CD4-positive, alpha-beta T cell treated with Interleukin-15 for 1 hour (primary cell): ENCODE measurements around the gene ZIM2.

Source experiments
- DNase-seq: peaks from one replicate; pipeline ENCODE4 v3.0.0-alpha.2; 2020

ZIM2 gene

DNA sequence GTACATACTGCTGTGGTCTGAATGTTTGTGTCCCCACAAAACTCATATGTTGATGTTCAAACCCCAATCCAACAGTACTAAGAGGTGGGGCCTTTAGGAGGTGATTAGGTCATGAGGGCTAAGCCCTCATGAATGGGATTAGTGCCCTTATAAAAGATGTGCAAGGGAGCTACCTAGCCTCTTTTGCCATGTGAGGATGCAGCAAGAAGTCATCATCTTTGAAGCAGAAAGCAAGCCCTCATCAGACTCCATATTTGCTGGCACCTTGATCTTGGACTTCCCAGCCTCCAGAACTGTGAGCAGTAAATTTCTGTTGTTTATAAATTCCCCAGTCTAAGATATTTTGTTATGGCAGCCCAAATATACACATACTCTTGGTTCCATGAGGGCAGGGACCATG is 33.9 kb downstream of the ZIM2 start:
- no peak for DNase-seq

DNA sequence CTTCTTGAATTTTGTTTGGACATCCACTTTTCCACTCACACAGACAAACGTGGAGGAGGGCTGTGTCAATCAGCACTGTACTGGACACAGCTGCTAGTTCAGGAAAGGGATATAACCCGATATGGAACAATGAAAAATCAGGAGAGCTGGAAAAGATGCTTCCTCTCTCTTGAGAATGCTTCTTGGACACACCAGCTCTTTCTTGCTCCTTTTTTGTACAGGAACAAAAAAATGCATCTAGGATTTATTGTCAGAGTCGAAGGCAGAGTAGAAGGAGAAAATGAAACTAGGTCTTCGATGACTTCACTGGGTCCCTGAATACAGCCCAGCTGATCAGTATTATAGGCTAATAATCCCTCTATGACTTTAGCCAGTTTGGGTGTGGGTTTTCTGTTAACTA is 62.2 kb downstream of the ZIM2 start:
- no peak for DNase-seq

DNA sequence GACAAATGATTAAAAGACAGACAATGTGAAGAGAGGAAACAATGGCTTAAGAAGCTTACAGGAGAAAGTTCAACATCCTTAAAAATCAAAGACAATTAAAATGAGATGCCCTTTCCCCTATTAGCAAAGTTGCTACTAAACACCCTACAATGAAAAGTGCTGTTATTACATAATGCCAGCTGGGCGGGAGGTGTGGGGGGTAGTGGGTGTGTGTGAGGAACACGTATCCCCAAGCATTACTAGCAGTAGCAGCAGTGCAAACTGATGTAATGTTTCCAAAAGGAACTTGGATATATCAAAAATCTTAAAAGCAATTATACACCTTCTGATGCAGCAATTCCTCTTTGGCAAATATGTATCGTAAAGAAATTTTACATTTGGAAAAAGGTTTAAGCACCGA is 70.9 kb downstream of the ZIM2 start:
- DNase-seq: no peak

DNA sequence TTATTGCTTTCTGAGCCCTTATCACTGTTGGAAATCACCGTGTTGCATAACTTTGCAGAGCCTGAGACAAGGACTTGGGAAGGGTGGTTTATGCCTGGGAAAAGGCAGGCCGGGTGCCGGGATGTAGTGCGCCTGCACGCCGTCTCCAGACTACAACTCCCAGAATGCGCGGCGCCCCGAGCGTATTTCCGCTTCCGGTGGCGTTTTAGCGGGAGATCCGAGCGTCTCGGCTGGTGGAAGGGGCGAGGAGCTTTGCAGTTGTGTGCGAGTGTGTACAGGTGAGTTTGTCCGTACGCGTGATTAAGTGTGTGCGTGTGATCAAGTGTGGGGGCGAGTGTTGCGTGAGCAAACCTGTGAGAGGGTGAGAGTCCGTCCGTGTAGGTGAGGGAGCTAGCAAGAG is 75.4 kb downstream of the ZIM2 start:
- no peak for DNase-seq

DNA sequence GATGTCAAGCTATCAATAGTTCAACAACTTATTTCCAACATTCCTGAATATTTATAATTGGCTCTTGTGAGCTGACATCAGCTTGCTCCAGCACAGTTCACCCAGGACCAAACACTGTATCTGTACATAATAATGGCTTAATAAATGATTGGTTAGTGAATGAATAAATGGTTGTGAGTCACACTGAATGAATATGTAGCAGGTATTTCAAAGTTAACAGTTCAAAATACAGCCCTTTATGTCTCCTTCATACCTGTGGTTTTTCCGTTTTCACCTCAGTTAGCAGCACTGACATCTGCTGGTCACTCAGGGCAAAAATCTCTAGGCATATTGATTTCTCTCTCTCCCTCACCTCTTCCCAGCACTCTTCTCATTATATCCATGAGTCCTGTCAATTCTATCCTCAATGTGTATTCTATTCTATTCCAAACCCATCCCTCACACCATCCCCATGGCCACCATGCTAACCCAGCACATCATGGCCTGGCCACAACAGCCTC is 76.3 kb downstream of the ZIM2 start:
- no peak for DNase-seq

DNA sequence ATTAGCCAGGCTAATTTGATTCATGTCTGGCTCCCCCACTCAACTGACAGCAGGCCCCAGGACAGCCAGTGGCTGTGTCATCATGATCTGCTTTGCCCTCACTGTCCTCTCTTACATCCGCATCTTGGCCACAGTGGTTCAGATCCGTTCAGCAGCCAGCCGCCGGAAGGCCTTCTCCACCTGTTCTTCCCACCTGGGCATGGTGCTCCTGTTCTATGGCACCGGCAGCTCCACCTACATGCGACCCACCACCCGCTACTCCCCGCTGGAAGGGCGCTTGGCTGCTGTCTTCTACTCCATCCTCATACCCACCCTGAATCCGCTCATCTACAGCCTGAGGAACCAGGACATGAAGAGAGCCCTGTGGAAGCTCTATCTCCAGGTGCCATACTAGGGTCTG is 79.7 kb downstream of the ZIM2 start:
- no peak for DNase-seq

DNA sequence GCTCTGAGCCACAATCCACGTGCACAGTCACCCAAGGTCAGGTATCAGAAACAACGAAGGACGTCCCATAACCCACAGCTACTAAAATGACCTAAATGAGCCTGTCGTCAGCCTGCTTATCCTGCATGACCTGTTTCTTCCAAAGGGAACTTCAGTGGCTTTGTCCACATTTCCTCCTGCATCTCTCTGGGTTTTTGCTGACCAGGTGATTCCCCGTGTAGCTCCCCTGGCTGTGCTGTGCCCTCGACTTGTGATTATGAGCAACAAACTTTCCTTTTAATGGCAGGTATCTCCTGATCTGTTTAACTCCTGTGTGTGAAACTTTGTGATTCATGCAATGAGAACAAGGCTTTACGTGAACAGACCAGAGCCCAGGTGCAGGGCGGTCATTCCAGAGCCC is 81.0 kb downstream of the ZIM2 start:
- no peak for DNase-seq

DNA sequence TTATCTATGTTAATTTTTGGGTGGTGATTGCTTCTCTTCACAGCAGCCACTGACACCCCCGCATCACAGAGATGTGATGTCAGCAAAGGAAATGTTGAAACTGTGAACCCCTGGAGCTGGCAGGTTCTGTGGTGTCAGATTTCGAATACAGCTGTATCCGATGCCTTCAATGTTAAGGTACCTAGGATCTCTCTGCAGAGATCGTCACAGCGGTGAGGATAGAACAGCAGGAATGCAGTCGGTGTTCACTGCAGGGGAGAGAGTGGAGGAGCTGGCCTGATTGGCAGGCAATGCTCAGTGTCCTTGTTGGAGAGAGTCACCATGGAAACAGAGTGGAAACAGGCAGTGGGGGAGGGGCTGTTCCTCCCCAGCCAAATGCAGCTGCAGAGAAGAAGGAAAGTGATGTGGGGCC is 89.4 kb downstream of the ZIM2 start:
- no peak for DNase-seq

DNA sequence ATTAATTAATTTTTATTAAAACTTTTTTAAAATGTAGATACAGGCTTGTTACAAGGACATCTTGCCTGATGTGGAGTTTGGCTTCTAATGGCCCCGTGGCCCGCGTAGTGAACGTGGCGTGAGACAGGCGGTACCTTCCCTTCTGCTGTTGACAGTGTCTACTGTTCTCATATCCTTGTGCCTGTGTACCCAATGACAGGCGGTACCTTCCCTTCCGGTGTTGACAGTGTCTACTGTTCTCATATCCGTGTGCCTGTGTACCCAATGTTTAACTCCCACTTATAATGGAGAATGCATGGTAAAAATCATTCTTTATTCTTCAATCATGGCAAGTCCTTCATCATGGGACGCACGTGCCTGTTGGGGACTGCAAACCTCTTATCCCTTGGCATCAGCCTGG is 89.9 kb downstream of the ZIM2 start:
- DNase-seq: no peak

DNA sequence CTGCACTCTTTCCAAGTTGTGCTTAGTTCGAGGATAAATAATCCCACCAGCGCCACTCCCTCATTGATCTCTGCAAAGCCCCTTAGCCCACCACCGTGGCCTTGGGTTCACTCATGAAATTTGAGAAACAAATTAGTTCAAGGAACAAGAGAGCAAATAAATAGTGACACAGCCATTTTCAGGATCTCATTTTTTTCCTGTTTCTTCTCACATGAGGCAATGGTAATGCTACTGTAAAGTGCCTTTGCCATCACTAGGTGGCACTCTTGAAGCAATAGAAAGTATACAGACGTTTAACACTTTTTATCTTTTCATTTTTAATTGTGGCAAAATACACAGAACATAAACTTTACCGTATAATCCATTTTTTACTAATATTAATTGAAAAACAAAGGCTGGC is 92.1 kb downstream of the ZIM2 start:
- no peak for DNase-seq

DNA sequence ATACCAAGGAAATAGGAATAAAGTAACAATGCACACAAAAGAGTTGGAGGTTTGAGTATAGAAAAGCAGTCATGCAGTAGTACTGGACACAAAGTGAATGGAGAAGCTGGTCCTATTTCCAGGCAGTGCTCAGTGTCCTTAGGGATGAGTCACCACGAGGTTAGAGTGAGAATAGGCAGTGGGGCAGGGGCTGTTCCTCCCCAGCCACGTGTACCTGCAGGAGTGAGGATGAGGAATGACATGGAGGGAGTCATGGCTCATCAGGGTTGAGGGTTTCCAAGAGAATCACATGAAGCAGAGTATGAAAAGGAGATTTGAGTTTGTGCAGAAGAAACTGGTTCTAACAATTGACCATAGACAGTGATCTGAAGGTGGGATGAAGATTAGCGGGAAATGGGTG is 94.2 kb downstream of the ZIM2 start:
- no peak for DNase-seq

DNA sequence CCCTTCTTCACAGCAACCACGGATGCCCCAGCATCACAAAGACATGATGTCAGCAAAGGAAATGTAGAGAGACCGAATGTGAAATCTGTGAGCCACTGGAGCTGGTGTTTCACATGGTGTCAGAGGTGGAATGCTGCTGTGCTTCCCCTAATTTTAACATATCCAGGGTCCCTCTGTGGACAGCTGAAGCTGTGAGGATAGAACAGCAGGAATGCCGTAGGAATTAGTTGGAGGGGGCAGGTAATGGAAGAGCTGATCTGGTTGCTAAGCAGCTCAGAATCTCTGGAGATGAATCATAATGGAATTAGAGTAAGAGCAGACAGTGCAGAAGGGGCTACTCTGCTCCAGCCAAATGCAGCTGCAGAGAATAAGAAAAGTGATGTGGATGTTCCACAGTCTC is 100.0 kb downstream of the ZIM2 start:
- DNase-seq: no peak

DNA sequence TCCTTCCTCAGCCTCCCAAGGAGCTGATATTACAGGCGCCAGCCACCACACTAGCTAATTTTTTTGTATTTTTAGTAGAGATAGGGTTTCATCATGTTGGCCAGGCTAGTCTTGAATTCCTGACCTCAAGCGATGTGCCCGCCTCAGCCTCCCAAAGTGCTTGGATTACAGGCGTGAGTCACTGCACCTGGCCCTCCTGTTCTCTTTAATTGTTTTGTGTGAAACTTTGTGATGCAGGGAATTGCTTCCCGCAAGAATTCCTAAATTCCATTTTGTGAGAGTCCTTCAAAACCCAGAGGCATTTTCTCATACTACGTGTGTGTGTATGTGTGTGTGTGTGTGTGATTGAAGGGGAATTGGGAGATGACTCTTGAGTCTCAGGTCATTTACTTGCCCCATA is 104.0 kb downstream of the ZIM2 start:
- DNase-seq: no peak

DNA sequence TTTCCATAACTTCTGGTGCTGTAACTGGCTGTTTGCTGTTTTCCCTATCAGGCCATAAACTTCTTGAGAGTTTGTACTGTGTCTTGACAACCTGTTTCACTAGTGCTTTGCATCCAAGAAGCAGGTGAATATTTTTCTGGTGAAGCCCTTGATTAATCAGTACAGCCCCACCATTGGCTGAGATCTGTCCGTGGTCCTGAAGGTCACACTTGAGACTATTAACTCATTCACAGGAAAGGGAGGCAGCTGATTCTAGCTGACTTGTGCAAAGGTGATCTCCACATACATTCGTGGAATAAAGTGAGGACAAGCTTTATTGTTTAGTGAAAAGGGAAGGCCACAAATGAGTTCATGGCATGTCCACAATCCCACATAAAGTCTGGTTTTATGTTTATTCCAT is 107.5 kb downstream of the ZIM2 start:
- DNase-seq: no peak

DNA sequence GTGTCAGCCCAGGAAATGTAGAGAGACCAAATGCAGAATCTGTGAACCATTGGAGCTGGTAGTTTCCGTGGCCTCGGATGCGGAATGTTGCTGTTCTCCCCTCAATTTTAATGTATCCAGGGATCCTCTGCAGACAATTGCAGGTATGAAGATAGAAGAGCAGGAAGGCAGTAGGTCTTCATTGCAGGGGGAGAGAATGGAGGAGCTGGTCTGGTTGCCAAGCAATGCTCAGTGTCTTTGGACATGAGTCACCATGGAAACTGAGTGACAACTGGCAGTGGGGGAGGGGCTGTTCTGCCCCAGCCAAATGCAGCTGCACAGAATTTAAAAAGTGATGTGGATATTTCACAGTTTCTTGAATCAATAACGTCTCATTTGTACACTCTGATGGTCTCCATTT is 112.8 kb downstream of the ZIM2 start:
- no peak for DNase-seq

DNA sequence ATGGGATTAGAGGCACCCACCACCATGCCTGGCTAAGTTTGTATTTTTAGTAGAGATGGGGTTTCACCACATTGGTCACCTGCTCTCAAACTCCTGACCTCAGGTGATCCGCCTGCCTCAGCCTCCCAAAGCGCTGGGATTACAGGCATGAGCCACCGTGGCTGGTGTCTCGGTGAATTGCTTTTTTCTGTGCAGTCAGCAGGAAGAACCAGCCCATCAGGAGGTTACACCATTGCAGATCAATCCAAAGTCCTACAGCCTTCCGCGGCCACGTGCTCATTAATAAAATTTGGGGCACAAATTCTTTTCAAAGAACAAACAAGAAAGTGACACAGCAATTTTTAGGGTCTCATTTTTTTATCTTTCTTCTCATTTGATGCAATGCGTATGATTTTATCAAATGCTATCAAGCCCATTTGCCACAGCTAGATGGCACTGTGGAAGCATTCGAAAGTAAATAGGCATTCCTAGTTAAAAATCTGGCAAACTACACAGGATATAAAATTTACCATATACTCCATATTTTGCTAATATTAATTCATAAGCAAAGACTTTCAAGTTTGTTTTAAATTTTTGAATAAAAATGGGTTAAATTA is 114.6 kb downstream of the ZIM2 start:
- DNase-seq: no peak
